Measurements from ENCODE around the gene RBMS1.

RBMS1 gene

GRCh38 chr2:160418398-160418765 lies 75.2 kb downstream of the RBMS1 start:
- TF ChIP-seq CTCF (IDR thresholded peaks at IDR 0.05; ENCODE audit: low read depth, low read length, missing control alignments), result no peak
- H3K4me3 ChIP-seq (replicated peaks; ENCODE audit: low read depth, low read length), result no peak overlapping the region
- no peak for DNase-seq (ENCODE audit: extremely low read depth, low read depth)

- no peak overlapping the region for H3K4me3 ChIP-seq (replicated peaks; ENCODE audit: low read depth, low read length)
- DNase-seq (ENCODE audit: extremely low read depth, low read depth), result no peak
- TF ChIP-seq CTCF (IDR thresholded peaks at IDR 0.05; ENCODE audit: low read depth, low read length, missing control alignments), result no peak
Measured at GRCh38 chr2:160417745-160418397, 75.7 kb downstream of the RBMS1 start.

- DNase-seq (ENCODE audit: extremely low read depth, low read depth), result no peak
- TF ChIP-seq CTCF (IDR thresholded peaks at IDR 0.05; ENCODE audit: low read depth, low read length, missing control alignments), result no peak
- no peak overlapping the region for H3K4me3 ChIP-seq (replicated peaks; ENCODE audit: low read depth, low read length)
Measured at GRCh38 chr2:160415991-160416390, 77.6 kb downstream of the RBMS1 start.

GRCh38 chr2:160411955-160412354 lies 81.7 kb downstream of the RBMS1 start:
- no peak overlapping the region for H3K4me3 ChIP-seq (replicated peaks; ENCODE audit: low read depth, low read length)
- no peak for DNase-seq (ENCODE audit: extremely low read depth, low read depth)
- no peak for TF ChIP-seq CTCF (IDR thresholded peaks at IDR 0.05; ENCODE audit: low read depth, low read length, missing control alignments)

GRCh38 chr2:160411167-160411566 lies 82.4 kb downstream of the RBMS1 start:
- H3K4me3 ChIP-seq (replicated peaks; ENCODE audit: low read depth, low read length), result no peak overlapping the region
- no peak for TF ChIP-seq CTCF (IDR thresholded peaks at IDR 0.05; ENCODE audit: low read depth, low read length, missing control alignments)
- DNase-seq (ENCODE audit: extremely low read depth, low read depth), result no peak

- H3K4me3 ChIP-seq (replicated peaks; ENCODE audit: low read depth, low read length), result no peak overlapping the region
- no peak for DNase-seq (ENCODE audit: extremely low read depth, low read depth)
- TF ChIP-seq CTCF (IDR thresholded peaks at IDR 0.05; ENCODE audit: low read depth, low read length, missing control alignments), result no peak
Measured at GRCh38 chr2:160409480-160409879, 84.1 kb downstream of the RBMS1 start.

- peak; percentile 2 for TF ChIP-seq CTCF (IDR thresholded peaks at IDR 0.05; ENCODE audit: low read depth, low read length, missing control alignments)
- no peak overlapping the region; the same call in 1 of the 2 replicates for H3K4me3 ChIP-seq (replicated peaks; ENCODE audit: low read depth, low read length)
- no peak for DNase-seq (ENCODE audit: extremely low read depth, low read depth)
Measured at GRCh38 chr2:160408959-160409291, 84.7 kb downstream of the RBMS1 start.

Data from HFF-Myc (cell line).